ENCODE measurements around the gene RTP1.

DNA sequence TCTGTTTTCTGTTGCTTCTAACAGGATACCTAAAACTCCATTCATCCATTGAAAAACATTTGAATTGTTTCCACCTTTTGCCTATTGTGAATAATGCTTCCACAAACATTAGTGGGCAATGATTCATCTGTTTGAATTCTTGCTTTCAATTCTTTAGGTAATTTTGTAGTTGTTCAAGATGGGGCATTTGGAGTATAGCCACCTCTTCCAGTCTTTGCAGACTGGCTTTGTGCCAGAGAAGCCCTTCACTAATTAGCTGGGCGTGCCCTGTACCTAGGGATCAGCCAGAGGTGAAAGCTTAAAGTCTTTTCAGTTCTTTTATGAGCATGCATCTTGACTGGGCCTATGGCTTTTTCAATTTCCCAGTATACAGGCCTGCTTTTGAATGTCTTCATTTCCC is 10.9 kb downstream of the RTP1 start:
- TF ChIP-seq, protein P1, sequence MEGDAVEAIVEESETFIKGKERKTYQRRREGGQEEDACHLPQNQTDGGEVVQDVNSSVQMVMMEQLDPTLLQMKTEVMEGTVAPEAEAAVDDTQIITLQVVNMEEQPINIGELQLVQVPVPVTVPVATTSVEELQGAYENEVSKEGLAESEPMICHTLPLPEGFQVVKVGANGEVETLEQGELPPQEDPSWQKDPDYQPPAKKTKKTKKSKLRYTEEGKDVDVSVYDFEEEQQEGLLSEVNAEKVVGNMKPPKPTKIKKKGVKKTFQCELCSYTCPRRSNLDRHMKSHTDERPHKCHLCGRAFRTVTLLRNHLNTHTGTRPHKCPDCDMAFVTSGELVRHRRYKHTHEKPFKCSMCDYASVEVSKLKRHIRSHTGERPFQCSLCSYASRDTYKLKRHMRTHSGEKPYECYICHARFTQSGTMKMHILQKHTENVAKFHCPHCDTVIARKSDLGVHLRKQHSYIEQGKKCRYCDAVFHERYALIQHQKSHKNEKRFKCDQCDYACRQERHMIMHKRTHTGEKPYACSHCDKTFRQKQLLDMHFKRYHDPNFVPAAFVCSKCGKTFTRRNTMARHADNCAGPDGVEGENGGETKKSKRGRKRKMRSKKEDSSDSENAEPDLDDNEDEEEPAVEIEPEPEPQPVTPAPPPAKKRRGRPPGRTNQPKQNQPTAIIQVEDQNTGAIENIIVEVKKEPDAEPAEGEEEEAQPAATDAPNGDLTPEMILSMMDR (IDR thresholded peaks at IDR 0.05) = no peak
- TF ChIP-seq POLR2A (IDR thresholded peaks at IDR 0.05) = no peak
- TF ChIP-seq EP300 (IDR thresholded peaks at IDR 0.05; ENCODE audit: low read depth) = no peak
- TF ChIP-seq POLR2AphosphoS5 (IDR thresholded peaks at IDR 0.05) = no peak

All from transverse colon (tissue), 4 donors.